Measurements from ENCODE around the gene LATS2.

DNA sequence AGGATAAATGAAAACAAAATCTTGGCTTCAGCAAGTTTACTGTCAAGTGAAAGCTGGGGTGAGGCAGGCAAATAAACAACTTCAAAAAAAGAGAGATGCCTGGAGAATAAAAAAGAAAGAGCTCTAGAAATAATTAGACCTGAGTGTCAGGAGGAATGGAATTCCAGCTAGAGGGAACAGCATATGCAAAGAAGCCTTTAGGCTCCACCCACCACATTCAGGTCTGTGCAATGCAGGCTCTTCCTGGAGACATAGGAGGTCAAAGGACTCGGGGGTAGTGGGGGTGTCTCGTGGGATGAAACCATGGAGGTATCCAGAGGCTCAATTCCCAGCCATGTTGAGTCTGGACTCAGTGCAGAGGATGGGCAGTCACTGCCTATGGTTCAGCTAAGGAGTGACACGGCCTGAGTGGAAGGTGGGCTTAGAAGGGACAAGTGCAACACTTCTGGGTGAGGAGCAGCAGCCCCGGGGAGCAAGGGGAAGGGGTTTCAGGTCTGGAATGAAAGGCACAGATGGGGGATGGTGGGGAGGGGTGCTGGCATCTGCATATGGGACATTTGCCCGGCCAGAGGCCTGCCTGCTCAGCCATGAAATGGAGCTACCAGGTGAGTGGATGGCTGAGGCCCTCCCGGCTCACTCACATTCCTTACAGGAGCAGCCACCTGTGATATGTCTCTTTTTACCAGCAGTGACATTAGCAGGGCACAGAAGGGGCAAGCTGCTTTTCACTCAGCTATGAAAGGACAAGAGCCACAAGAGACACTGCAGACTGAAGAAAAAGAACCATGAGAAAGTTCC, 12.3 kb downstream of the LATS2 start:
- TF ChIP-seq CTCF (IDR thresholded peaks at IDR 0.05; ENCODE audit: borderline replicate concordance, extremely low read depth, low read length, poor library complexity, severe bottlenecking) (no peak), EZH2 (IDR thresholded peaks at IDR 0.05; ENCODE audit: borderline replicate concordance, low read depth, low read length, severe bottlenecking) (no peak)

Data from DND-41 (cell line).